ENCODE results near the gene KIAA1328.

DNA sequence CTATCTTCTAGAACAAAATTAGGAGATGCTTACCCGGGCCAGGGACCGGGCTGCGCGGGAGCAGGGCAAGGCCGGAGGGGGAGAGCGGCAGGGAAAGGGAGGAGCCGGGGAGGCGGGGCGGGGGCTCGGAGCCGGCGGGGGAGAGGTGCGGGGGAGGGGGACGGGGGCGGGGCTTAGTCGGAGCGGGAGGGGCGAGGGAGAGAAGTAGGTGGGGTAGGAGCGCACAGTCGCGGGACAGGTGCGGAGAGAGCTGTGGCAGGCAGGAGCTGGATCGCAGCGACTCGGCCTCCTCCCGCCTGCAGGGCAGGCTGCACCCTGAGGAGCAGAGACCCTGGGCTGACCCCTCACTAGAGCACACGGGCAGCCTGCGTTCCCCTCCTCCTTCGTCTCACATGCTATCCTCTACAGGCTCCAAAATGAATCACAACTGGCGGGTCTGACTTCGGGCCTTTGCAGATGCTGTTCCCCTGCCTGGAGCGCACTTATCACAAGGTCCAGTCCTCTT is 446.4 kb downstream of the KIAA1328 start:
- TF ChIP-seq, protein P1, sequence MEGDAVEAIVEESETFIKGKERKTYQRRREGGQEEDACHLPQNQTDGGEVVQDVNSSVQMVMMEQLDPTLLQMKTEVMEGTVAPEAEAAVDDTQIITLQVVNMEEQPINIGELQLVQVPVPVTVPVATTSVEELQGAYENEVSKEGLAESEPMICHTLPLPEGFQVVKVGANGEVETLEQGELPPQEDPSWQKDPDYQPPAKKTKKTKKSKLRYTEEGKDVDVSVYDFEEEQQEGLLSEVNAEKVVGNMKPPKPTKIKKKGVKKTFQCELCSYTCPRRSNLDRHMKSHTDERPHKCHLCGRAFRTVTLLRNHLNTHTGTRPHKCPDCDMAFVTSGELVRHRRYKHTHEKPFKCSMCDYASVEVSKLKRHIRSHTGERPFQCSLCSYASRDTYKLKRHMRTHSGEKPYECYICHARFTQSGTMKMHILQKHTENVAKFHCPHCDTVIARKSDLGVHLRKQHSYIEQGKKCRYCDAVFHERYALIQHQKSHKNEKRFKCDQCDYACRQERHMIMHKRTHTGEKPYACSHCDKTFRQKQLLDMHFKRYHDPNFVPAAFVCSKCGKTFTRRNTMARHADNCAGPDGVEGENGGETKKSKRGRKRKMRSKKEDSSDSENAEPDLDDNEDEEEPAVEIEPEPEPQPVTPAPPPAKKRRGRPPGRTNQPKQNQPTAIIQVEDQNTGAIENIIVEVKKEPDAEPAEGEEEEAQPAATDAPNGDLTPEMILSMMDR (IDR thresholded peaks at IDR 0.05; ENCODE audit: low read depth, low read length, missing input control): no peak
- TF ChIP-seq SP1 (IDR thresholded peaks at IDR 0.05): no peak
- TF ChIP-seq RXRA (IDR thresholded peaks at IDR 0.05): no peak
- TF ChIP-seq, protein P2, sequence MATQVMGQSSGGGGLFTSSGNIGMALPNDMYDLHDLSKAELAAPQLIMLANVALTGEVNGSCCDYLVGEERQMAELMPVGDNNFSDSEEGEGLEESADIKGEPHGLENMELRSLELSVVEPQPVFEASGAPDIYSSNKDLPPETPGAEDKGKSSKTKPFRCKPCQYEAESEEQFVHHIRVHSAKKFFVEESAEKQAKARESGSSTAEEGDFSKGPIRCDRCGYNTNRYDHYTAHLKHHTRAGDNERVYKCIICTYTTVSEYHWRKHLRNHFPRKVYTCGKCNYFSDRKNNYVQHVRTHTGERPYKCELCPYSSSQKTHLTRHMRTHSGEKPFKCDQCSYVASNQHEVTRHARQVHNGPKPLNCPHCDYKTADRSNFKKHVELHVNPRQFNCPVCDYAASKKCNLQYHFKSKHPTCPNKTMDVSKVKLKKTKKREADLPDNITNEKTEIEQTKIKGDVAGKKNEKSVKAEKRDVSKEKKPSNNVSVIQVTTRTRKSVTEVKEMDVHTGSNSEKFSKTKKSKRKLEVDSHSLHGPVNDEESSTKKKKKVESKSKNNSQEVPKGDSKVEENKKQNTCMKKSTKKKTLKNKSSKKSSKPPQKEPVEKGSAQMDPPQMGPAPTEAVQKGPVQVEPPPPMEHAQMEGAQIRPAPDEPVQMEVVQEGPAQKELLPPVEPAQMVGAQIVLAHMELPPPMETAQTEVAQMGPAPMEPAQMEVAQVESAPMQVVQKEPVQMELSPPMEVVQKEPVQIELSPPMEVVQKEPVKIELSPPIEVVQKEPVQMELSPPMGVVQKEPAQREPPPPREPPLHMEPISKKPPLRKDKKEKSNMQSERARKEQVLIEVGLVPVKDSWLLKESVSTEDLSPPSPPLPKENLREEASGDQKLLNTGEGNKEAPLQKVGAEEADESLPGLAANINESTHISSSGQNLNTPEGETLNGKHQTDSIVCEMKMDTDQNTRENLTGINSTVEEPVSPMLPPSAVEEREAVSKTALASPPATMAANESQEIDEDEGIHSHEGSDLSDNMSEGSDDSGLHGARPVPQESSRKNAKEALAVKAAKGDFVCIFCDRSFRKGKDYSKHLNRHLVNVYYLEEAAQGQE (IDR thresholded peaks at IDR 0.05): no peak
- TF ChIP-seq YY1 (IDR thresholded peaks at IDR 0.05): no peak
